HG02970 (cell line): ENCODE measurements around the gene SOX1.

ENCODE experiments used
- ATAC-seq: cut with Tn5 transposase; IDR thresholded peaks from one replicate; pipeline ENCODE4 v1.9.1; 2021; ENCODE audit warnings: mild to moderate bottlenecking, moderate library complexity, moderate number of reproducible peaks; ENCODE audit not compliant: unreplicated experiment, low FRiP score

The SOX1 gene

GRCh38 chr13:112071723-112072533, 5.0 kb downstream of the SOX1 start:
- ATAC-seq = no peak

DNA sequence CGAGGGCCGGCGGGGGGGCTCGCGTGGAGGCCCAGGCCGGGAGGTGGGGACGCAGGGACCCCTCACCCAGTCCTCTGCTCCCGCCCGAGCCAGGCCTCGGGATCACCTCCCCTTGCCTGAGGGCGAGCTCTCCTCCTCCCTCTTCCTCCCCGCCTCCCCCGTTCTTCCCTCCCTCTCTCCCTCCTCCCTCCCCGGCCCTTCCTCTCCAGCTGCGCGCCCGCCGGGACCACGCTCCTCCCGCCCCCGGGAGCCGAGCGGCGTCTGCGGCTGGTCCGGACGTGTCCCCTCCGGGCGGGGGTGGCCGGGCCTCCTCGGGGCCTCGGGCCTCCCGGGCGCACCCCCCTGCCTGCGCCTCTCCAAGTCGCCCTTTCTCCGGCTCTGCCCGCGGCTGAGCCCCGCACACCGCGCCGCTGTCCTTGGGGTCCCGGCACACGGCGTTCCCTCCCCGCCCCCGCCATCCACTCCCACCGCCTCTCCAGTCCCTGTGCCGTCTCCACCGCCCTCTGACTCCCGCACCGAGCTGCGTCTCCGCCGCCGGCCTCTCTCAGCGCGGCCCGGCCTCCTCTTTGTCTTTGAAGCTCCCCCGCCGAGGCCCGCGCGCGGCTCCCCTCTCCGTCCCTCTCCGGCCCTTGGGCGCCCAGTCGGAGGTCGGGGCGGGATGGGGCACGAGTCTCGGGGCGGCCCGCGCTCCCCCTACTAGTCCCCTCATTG, 5.7 kb downstream of the SOX1 start:
- ATAC-seq = no peak

DNA sequence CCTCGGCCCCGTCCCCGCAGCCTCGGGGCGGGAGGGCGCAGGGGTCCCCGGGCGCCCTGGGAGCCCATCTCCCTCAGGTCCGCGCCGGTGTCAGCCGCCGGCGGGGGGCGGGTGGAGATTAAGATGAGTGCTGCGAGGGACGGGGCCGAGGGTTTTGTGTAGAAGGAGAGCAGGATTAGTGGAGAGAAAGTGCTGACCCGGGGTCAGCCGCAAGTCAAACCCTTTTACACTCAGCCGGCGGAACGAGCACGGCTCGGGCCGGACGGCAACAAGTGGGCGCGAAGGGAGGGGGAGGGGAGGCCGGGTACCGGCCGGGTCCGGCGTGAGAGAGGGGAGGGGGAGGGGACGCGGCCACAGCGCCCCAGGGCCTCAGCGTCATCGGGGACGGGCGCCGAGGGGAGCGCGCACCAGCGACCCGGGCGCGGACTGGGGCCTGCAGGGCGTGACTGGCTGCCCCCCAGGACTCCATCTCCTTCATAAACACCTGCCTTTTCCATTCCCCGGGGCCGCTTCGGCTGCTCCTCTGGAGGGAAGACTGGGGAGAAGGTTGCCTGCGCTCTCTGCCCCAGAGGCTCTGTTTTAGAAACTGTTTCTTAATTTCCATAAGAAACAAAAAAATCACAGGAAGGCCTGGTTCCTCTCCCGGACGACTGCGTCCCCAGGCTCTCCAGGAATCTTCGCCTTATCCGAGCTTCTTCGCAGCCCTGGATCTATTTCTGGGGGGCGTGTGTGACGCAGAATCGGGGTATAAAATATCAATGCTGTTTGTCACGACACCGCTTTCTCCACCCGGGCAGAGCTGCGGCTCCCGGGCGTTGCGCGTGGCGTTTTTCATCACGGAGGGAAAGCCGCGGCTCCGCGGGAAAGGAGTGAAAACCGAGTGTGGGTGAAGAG, 6.5 kb downstream of the SOX1 start:
- no peak for ATAC-seq

GRCh38 chr13:112074139-112074865, 7.4 kb downstream of the SOX1 start:
- no peak for ATAC-seq

GRCh38 chr13:112077729-112078128, 10.8 kb downstream of the SOX1 start:
- no peak for ATAC-seq

DNA sequence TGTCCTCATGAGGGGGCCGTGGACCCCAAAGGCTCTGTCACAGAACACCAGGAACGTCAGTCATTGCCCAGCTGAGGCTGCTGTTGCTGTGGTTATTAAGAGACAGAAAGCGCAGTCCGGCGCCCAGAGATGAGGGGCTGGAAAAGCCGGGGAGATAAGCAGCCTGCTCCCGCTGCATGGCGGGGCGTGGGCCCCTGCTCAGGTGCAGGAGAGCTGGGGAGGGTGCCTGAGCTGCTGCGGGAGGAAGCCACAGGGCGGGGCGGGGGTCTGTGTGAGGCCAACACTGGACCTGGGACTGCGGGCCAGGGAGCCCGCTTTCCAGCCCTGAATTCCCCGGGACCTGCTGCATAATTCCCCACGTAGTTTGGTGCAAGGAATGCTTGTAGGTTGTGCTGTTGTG, 11.3 kb downstream of the SOX1 start:
- no peak for ATAC-seq

DNA sequence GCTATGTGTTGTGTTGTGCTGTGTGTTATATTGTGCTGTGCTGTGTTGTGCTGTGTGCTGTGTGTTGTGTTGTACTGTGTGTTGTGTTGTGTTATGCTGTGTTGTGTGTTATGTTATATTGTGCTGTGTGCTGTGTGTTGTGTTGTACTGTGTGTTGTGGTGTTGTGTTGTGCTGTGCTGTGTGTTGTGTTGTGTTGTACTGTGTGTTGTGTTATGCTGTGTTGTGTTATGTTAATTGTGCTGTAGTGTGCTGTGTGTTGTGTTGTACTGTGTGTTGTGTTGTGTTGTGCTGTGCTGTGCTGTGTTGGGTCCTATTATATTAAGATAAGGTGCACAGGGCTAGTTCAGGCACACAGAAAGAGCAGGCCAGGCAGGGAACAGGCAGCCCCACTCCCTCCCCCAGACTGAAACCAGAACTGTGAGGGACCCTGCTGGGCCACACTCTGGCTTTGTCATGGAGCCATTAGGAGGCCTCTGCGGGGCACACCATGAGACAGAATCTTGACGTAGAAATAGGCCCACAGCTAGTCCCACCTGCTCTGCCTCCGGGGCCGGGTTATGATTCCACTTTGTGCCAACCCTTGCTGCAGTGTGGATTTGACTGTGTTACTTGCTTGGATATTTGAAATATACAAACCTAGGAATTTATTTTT, 12.1 kb downstream of the SOX1 start:
- ATAC-seq = no peak

DNA sequence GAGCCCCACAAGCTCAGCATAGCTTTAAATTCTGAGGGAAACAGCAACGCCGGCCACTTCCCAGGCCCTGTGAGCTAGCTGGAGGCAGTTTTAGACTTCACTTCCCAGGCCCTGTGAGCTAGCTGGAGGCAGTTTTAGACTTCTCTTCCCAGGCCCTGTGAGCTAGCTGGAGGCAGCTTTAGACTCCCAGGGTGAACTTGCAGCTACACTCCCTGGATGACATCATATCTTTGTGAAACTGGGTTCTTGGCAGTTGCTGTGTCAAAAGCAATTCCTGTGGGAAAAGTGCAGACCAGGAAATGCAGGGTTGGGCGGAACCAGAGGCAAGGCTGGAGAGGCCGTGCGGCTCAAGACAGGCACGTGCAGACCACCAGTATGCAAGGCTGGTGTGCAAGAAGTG, 12.7 kb downstream of the SOX1 start:
- no peak for ATAC-seq

DNA sequence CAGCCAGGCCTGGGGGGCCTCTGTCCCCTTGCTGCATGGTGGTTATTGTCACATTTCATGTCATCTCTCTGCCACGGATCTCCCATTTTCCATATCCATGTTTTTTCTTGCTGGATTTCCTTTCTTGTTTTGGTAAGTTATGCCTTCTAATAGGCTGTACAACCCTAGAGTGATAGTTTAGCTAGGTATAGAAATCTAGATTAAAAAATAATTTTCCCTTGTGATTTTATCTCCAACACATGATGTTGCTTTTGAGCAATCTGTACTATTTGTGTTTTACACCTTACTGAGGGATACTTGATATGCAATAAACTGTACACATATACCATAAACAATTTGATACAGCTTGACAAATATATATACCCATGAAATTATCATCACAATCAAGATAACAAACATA, 17.0 kb downstream of the SOX1 start:
- ATAC-seq = no peak

DNA sequence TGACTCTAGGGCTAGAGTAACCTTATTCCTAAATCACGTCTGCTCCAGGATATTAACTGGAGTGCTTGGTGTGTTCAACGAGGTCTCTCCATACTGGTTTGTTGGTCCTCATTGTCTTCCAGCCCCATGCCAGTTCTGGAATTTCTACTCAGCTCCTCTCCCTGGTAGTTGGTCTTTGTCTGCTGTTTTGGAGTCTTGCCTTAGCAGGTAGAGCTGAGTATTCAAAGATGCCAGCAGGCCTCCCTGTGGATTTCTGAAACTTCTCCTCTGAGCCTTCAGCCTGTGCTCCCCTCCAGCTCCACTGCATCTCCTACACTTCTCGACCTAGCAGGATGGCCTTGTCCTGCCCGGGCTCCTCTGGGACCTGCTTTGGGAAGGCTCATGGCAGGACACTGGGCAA, 25.5 kb downstream of the SOX1 start:
- no peak for ATAC-seq

DNA sequence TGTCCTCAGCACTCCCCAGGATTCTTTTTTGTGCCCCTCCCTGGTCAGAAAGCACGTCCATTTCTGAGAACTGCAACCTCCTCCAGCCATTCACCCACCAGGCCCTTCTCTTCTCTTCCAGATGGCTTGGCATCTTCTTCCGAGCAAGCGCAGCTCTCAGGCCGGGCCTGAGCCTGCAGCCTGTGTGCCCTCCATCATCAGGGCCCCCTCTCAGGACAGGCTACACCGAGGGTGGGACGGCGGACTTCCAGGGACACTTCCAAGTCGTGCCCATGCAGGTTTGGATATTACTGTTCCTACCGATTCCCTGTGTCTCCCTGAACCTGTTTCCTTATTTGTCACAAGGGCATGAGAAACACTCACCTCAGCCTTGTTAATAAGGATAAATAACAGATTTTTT, 28.4 kb downstream of the SOX1 start:
- ATAC-seq = no peak

- ATAC-seq = no peak
Measured at GRCh38 chr13:112096959-112097358, 30.0 kb downstream of the SOX1 start.

DNA sequence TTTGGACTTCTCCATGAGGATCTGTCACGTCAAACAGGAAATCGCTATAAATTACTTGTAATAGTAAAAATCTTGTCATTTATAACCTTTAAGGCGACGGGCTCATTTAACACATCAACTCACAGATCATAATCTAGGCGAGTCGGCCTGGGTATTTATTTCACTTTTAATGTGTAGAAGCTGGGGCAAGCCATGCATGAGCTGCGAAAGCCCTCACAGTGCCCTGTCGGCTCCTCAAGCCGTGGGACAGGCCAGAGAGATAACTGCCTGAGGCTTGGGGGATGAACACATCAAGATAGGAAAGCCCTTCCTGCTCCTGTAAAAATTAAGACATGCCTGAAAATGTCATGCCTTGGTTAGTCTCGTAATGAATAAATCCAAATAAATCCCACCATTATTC, 30.8 kb downstream of the SOX1 start:
- no peak for ATAC-seq

GRCh38 chr13:112098699-112099098, 31.8 kb downstream of the SOX1 start:
- no peak for ATAC-seq

DNA sequence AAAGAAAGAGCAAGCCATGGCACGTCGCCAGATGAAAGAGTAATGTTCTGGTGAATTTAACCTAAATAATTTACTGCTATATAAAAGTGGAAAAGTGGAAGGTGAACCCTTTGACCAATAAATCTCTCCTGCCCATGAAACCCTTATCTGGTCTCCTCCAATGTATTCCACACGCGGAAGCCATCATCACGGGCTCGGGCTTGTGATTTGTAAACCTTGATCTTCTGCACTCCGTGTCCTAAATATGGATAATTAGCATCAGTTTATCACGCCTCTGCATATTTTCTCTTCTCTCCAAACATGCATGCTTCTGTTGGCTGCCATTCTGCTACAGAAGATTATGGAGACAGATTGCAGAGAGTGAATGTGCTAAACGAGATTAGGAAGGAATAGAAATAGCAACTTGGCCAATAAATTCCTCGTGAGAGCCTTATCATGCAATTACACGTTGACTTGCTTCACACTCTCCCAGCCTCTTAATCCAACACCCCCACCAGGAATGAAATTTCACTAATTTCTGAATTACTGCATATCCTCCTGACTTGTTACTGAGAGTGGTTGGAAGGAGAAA, 34.5 kb downstream of the SOX1 start:
- ATAC-seq = no peak

GRCh38 chr13:112102243-112102642, 35.3 kb downstream of the SOX1 start:
- no peak for ATAC-seq

- no peak for ATAC-seq
Measured at GRCh38 chr13:112103260-112103838, 36.4 kb downstream of the SOX1 start.

- ATAC-seq = no peak
Measured at GRCh38 chr13:112103961-112104880, 37.3 kb downstream of the SOX1 start.
